Large intestine (tissue), 12 donors: ENCODE results near the gene PDZD7. TPM values are rescaled to one million over a fixed set of nuclear protein-coding genes. Genes with fewer than 3 reads are reported as not detected.
A peak's percentile ranks its signal among the peaks of the same experiment; 100 is the strongest.

ENCODE experiments used
- DNase-seq, 2 donors: peaks; one replicate each; pipeline versions ENCODE4 v3.0.0 to v3.0.0-alpha.2; 2013
- H3K27ac ChIP-seq: one replicate; pipeline ENCODE4 v1.5.1; 2013; ENCODE audit warnings: low read length
- H3K27me3 ChIP-seq: 2 replicates; pipeline ENCODE4 v1.6.1; 2013; ENCODE audit warnings: low read length; ENCODE audit not compliant: control insufficient read depth, insufficient read depth
- H3K36me3 ChIP-seq: 2 replicates; pipeline ENCODE4 v1.6.1; 2013; ENCODE audit warnings: low read length; ENCODE audit not compliant: control insufficient read depth, insufficient read depth
- H3K4me1 ChIP-seq: one replicate; pipeline ENCODE4 v1.6.1; 2013; ENCODE audit warnings: low read length; ENCODE audit not compliant: control insufficient read depth, insufficient read depth
- H3K4me3 ChIP-seq: one replicate; pipeline ENCODE4 v1.5.1; 2013; ENCODE audit warnings: low read length
- H3K9me3 ChIP-seq: one replicate; pipeline ENCODE4 v1.6.1; 2013; ENCODE audit warnings: mild to moderate bottlenecking, low read depth, low read length, moderate library complexity; ENCODE audit not compliant: control insufficient read depth
- WGBS: methylation state at CpG from one replicate; pipeline ENCODE4 v1.1.5; 2013; ENCODE audit warnings: low lambda C conversion rate; ENCODE audit not compliant: insufficient coverage; 5-methylcytosine and 5-hydroxymethylcytosine counted together
- long read RNA-seq, 11 donors: transcript quantifications; one replicate each; lab custom pipeline, GENCODE V29; 2026
- polyA plus RNA-seq: library from polyadenylated mRNA; unstranded; fragments of 120-200 nt; gene quantifications from one replicate; pipeline ENCODE4 v1.2.1, GENCODE V29; 2013

PDZD7 gene
- polyA plus RNA-seq: 95.8 TPM
- long read RNA-seq, donor 1, partial matches to known transcripts: 0 of 6 reads
- long read RNA-seq, donor 1, other reads (novel, unspliced or antisense): 5 of 6 reads
- long read RNA-seq, donor 2, full-length matches to known transcripts: 1 of 42 reads
- long read RNA-seq, donor 2, partial matches to known transcripts: 33 of 42 reads
- long read RNA-seq, donor 2, other reads (novel, unspliced or antisense): 8 of 42 reads
- long read RNA-seq, donor 3: 0 reads
- long read RNA-seq, donor 4: 0 reads
- long read RNA-seq, donor 5, full-length matches to known transcripts: 2 of 17 reads
- long read RNA-seq, donor 5, partial matches to known transcripts: 0 of 17 reads
- long read RNA-seq, donor 5, other reads (novel, unspliced or antisense): 15 of 17 reads
- long read RNA-seq, donor 6, partial matches to known transcripts: 25 of 27 reads
- long read RNA-seq, donor 6, other reads (novel, unspliced or antisense): 0 of 27 reads
- long read RNA-seq, donor 7, partial matches to known transcripts: 0 of 1 reads
- long read RNA-seq, donor 7, other reads (novel, unspliced or antisense): 0 of 1 reads
- long read RNA-seq, donor 8, full-length matches to known transcripts: 7 of 264 reads
- long read RNA-seq, donor 8, partial matches to known transcripts: 245 of 264 reads
- long read RNA-seq, donor 8, other reads (novel, unspliced or antisense): 12 of 264 reads
- long read RNA-seq, donor 9, full-length matches to known transcripts: 7 of 31 reads
- long read RNA-seq, donor 9, partial matches to known transcripts: 19 of 31 reads
- long read RNA-seq, donor 9, other reads (novel, unspliced or antisense): 5 of 31 reads
- long read RNA-seq, donor 10, full-length matches to known transcripts: 8 of 97 reads
- long read RNA-seq, donor 10, partial matches to known transcripts: 66 of 97 reads
- long read RNA-seq, donor 10, other reads (novel, unspliced or antisense): 23 of 97 reads
- long read RNA-seq, donor 11, partial matches to known transcripts: 18 of 23 reads
- long read RNA-seq, donor 11, other reads (novel, unspliced or antisense): 0 of 23 reads

DNA sequence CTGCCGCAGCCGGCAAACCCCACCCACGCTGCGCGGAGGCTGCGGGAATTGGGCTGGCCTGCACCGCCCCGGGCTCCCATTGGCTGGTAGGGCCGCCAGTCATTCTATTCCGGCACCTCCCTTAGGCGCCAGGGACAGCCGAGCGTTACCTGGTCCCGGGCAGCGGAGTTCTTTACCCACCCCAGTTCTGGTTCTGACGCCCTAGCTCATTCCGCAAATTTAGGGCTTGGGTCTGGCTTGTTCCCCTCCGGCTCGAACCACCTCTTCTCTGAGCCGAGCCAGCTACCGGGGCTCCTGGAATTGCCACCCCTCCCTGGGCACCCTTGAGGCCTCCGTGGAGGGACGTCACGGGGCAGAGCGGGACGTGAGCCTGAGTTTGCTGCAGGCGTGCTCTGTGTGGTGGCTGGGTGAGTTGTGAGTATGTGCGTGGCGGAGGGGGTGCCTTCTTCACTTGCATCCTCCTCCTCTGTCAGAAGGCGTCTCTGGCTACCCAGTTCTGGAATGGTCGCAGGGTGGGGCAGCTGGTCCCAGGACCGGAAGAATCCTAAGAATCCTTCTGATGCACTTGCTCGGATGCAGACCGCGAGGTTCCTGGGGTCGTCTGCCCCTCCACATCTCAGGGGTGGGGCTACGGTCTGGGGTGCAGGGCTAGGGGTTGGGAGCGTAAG lies at the start of gene PDZD7, which contains the start of gene SFXN3:
Gene PDZD7, minus strand, starts transcription at position 2 of the 668 bp plus-strand sequence. CDS start 910 bp downstream, outside the sequence.
Gene SFXN3, plus strand, starts transcription at position 107 of the 668 bp plus-strand sequence. CDS start 3,461 bp downstream, outside the sequence.
- H3K27me3 ChIP-seq: peaks cover 3% of the 10 kb centered on the region
- peaks cover 54% of the 10 kb centered on the region for H3K4me1 ChIP-seq
- WGBS: no CpG with 5 or more reads among the region's 38 CpGs
- H3K36me3 ChIP-seq: peaks cover 16% of the 10 kb centered on the region
- H3K27ac ChIP-seq: peak within 1 kb of the TSS; percentile 99
- DNase-seq: peak; percentile 90 to 97
- no peaks in the 10 kb centered on the region for H3K9me3 ChIP-seq
- H3K4me3 ChIP-seq: peak within 1 kb of the TSS; percentile 86

GRCh38 chr10:101079874-101080273 lies 48.9 kb upstream of the PDZD7 start:
- WGBS: no CpG with 5 or more reads among the region's 1 CpG

DNA sequence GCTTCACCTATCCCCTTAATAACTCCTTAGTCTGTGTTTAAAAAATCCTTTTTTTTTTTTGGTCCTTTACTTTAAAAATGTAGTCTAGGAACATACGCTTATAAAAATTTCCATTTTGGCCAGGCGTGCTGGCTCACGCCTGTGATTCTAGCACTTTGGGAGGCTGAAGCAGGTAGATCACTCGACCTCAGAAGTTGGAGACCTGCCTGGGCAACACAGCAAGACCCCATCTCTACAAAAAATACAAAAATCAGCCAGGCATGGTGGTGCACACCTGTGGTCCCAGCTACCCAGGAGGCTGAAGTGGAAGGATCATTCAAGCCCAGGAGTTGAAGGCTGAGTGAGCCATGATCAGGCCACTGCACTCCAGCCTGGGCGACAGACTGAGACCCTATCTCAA lies 45.7 kb upstream of the PDZD7 start:
- 90% methylated on average over 3 of the region's 5 CpGs for WGBS
- no peak overlapping the region for H3K27ac ChIP-seq
- no peaks in the 10 kb centered on the region for H3K9me3 ChIP-seq
- no peaks in the 10 kb centered on the region for H3K4me1 ChIP-seq
- H3K27me3 ChIP-seq: peaks cover 79% of the 10 kb centered on the region
- no peak overlapping the region for H3K4me3 ChIP-seq
- DNase-seq: no peak
- H3K36me3 ChIP-seq: no peaks in the 10 kb centered on the region

More at GRCh38 chr10:101079874-101080273, 48.9 kb upstream of the PDZD7 start:
- Histone ChIP-seq H3K4me3 (no peak overlapping the region), H3K36me3 (no peaks in the 10 kb centered on the region), H3K27me3 (peaks cover 72% of the 10 kb centered on the region), H3K27ac (no peak overlapping the region), H3K4me1 (no peaks in the 10 kb centered on the region), H3K9me3 (no peaks in the 10 kb centered on the region)
- DNase-seq: no peak

GRCh38 chr10:101075775-101076174 lies 44.8 kb upstream of the PDZD7 start:
- Histone ChIP-seq H3K9me3 (no peaks in the 10 kb centered on the region), H3K27ac (no peak overlapping the region), H3K36me3 (no peaks in the 10 kb centered on the region), H3K4me3 (no peak overlapping the region), H3K27me3 (peaks cover 72% of the 10 kb centered on the region), H3K4me1 (no peaks in the 10 kb centered on the region)
- 0% methylated on average over 1 of the region's 4 CpGs for WGBS
- DNase-seq: no peak

DNA sequence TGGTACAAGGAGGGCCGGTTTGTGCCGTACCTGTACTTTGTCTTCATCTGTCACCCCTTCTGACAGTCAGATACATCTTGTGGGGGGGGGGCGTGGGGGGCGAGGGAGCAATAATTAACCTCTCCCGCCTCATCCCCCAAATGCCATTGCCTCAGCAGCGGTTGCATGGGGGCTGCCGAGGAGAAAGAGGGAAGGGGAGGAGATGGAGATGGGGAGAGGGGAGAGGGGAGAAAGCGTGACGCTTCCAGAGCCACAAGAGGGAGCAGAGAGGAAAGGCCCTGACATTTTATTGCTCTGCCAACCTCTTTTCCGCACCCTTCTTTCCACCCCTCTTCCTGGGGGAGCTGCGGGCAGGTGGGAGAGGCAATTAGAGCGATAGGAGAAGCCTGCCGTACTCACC lies 42.7 kb upstream of the PDZD7 start:
- no CpG with 5 or more reads among the region's 13 CpGs for WGBS

DNA sequence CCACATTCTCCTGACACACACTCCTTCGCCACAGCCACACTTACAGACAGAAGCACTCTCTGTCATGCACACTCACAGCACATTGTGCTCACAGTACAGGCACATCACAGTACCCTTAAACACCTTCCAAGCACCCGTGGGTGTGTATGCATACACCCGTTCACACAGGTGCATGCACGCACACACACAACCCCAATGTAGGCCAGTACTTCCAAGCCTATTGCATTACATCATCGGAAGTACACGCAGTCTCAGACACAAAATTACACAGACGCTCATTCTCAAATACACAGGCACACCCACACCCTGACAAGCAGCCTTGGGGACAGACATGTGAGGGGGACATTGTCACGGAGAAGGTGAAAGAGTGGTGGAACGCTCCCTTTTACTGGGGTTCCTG lies 42.0 kb upstream of the PDZD7 start:
- no peak overlapping the region for H3K4me3 ChIP-seq
- H3K27me3 ChIP-seq: peaks cover 51% of the 10 kb centered on the region
- no peaks in the 10 kb centered on the region for H3K36me3 ChIP-seq
- H3K27ac ChIP-seq: no peak overlapping the region
- DNase-seq: no peak
- H3K4me1 ChIP-seq: no peaks in the 10 kb centered on the region
- no CpG with 5 or more reads among the region's 9 CpGs for WGBS
- H3K9me3 ChIP-seq: no peaks in the 10 kb centered on the region

More for the DNA sequence above, 42.7 kb upstream of the PDZD7 start:
- no peak for DNase-seq
- no peaks in the 10 kb centered on the region for H3K9me3 ChIP-seq
- no peaks in the 10 kb centered on the region for H3K36me3 ChIP-seq
- H3K27ac ChIP-seq: no peak overlapping the region
- H3K27me3 ChIP-seq: peaks cover 56% of the 10 kb centered on the region
- H3K4me3 ChIP-seq: no peak overlapping the region
- H3K4me1 ChIP-seq: no peaks in the 10 kb centered on the region

DNA sequence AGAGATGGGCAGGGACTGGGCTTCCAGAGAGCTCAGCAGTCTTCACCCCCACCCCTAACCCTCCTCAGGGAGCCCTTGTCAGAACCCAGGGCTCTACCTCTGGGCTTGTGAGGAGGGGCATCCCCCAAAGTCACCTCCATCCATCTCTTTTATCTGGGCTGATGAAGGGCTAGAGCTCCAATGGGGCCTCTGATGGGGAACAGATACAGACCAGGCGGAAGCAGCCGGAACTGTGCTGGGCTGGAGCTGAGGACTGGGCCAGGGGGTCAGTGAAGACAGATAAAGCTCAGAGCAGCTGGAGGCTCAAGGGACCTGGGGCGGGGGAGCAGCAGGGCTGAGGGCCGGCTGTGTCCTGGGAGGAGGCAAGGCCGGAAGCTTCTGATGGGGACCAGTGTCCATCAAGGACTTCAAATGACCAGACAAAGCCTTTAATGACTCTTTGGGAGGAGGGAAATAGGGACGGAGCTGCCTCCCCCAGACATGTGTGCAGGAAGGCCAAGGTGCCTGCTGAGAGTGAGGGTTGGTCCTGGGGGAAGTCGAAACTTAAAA lies 41.0 kb upstream of the PDZD7 start:
- H3K36me3 ChIP-seq: no peaks in the 10 kb centered on the region
- 67% methylated on average over 1 of the region's 7 CpGs for whole genome bisulfite sequencing
- H3K9me3 ChIP-seq: no peaks in the 10 kb centered on the region
- peaks cover 59% of the 10 kb centered on the region for H3K27me3 ChIP-seq
- DNase-seq: no peak
- H3K27ac ChIP-seq: no peak overlapping the region
- no peak overlapping the region for H3K4me3 ChIP-seq
- peaks cover 6% of the 10 kb centered on the region for H3K4me1 ChIP-seq

DNA sequence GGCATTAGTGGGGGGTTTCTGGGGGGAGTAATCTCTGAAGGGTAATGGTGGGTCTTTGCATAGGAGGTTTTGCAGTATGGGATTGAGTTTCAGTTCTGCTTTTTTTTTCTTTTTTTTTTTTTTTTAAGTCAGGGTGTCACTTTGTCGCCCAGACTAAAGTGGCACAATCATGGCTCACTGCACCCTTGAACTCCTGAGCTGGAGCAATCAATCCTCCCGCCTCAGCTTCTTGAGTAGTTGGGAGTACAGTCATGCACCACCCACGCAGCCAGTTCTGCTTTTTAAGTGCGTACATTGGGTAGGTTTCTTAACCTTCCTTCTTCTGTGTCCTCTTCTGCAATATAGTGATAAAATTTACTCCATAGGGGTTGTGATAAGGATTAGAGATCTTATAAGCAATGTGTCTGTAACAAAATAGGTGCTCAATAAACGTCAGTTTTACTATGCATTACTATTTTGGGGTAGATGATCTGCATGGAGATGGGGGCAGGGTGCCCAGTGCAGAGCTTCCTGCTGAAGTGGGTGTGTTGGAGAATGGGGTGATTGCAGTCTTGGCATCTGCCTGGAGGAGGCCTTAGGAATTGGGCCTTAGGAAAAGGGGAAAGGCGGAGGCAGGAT lies 40.4 kb upstream of the PDZD7 start:
- DNase-seq: no peak
- WGBS: 71% methylated on average over 1 of the region's 6 CpGs
- peaks cover 57% of the 10 kb centered on the region for H3K27me3 ChIP-seq
- peaks cover 6% of the 10 kb centered on the region for H3K4me1 ChIP-seq
- no peaks in the 10 kb centered on the region for H3K9me3 ChIP-seq
- no peak overlapping the region for H3K4me3 ChIP-seq
- H3K27ac ChIP-seq: no peak overlapping the region
- no peaks in the 10 kb centered on the region for H3K36me3 ChIP-seq

DNA sequence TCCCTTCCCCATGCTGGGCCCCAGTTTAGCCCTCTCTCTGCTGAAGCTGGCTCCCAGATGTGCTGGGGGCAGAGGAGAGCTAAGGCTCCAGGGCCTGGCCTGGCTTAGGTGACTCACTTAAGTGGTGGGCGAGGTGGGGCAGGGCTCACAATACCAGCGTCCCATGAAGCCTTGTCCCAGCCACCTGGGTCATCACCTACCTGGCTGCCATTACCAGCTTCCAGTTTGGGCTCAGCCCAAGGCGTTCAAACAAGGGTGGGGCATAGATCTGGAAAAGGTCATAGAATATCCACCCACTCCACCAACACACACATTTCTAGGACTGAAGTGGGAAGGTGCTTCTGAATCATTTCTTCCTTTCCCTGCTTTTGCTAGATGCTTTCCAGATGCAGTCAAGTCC lies 39.2 kb upstream of the PDZD7 start:
- Histone ChIP-seq H3K36me3 (no peaks in the 10 kb centered on the region), H3K4me3 (no peak overlapping the region), H3K27me3 (peaks cover 45% of the 10 kb centered on the region), H3K27ac (no peak overlapping the region), H3K4me1 (peaks cover 17% of the 10 kb centered on the region), H3K9me3 (no peaks in the 10 kb centered on the region)
- no CpG with 5 or more reads among the region's 3 CpGs for WGBS
- no peak for DNase-seq
